Gastrocnemius medialis (tissue), 4 donors: ENCODE data around the gene SMARCAL1. TPM values are rescaled to one million over a fixed set of nuclear protein-coding genes. Genes with fewer than 3 reads are reported as not detected.

Experiments
- ATAC-seq, 2 donors: fragments of 150-250 bp; one replicate each; pipeline ENCODE4 v1.9.1; 2016
- DNase-seq, 2 donors: peaks; one replicate each; pipeline ENCODE4 v3.0.0-alpha.2; 2019
- H3K27ac ChIP-seq, 4 donors: fragments of 200-600 bp; sonication (generic); 1 replicate in 1 of 4; 2 replicates in 3 of 4; pipeline ENCODE4 v1.5.1; 2016 to 2018; ENCODE audit warnings: mild to moderate bottlenecking in 2 of 4, moderate library complexity in 1 of 4
- H3K27me3 ChIP-seq, 3 donors: fragments of 200-600 bp; sonication (generic) in 2 of 3; 1 replicate in 1 of 3; 2 replicates in 2 of 3; pipeline versions ENCODE4 v1.5.1 to v1.6.0; 2016 to 2019; ENCODE audit warnings: mild to moderate bottlenecking in 1 of 3, moderate library complexity in 1 of 3
- H3K36me3 ChIP-seq, 2 donors: fragments of 200-600 bp; sonication (generic) in 1 of 2; one replicate each; pipeline ENCODE4 v1.5.1; 2017 to 2018
- H3K4me1 ChIP-seq, 2 donors: fragments of 200-600 bp; sonication (generic) in 1 of 2; one replicate each; pipeline ENCODE4 v1.5.1; 2016 to 2017; ENCODE audit warnings: mild to moderate bottlenecking in 2 of 2
- H3K4me3 ChIP-seq, 4 donors: fragments of 200-600 bp; sonication (generic) in 3 of 4; 1 replicate in 1 of 4; 2 replicates in 3 of 4; pipeline ENCODE4 v1.5.1; 2016 to 2019; ENCODE audit warnings: mild to moderate bottlenecking in 2 of 4
- H3K9me3 ChIP-seq, 3 donors: fragments of 200-600 bp; sonication (generic) in 2 of 3; 1 replicate in 1 of 3; 2 replicates in 2 of 3; pipeline ENCODE4 v1.5.1; 2016 to 2019
- CTCF ChIP-seq, 5 experiments: fragments of 450-650 bp in 3 of 5; fragments of 200-600 bp in 2 of 5; sonication (generic) in 2 of 5; IDR thresholded peaks in 4 of 5; conservative IDR thresholded peaks in 1 of 5; 1 replicate in 4 of 5; 2 replicates in 1 of 5; pipeline ENCODE4 v1.5.1; 2016 to 2019; ENCODE audit warnings: antibody characterized with exemption in 5 of 5, mild to moderate bottlenecking in 3 of 5, moderate library complexity in 3 of 5
- POLR2A ChIP-seq, 2 donors: fragments of 450-650 bp; IDR thresholded peaks; one replicate each; pipeline ENCODE4 v1.6.1; 2017; ENCODE audit warnings: antibody characterized with exemption in 2 of 2, mild to moderate bottlenecking in 2 of 2, moderate library complexity in 2 of 2
- in situ Hi-C, 4 donors: fragments of 200-750 bp; cut with MboI; loops; one replicate each; pipeline versions ENCODE4 v1.15.0 to v1.8.0; 2017; ENCODE audit warnings: low sequenced_read_pairs in 4 of 4
- intact Hi-C: fragments of 100-400 bp; cut with DNase I; formaldehyde crosslinking; loops from one replicate; pipeline ENCODE4 v1.15.1; 2023; ENCODE audit warnings: low total_unique reads
- total RNA-seq, 4 donors: library from RNA; depleted of rRNA; stranded (reverse); fragments of >200 nt; gene quantifications; one replicate each; pipeline versions ENCODE4 v1.1.0 to v1.2.3, GENCODE V29; 2016

Gene SMARCAL1
- total RNA-seq, 4 donors from 2014 or later = 5.8 to 20.7 (median 7.8) TPM

GRCh38 chr2:216505133-216506106 is 93.1 kb downstream of the SMARCAL1 start:
- ATAC-seq (no peak), DNase-seq (no peak)
- no peaks in the 10 kb centered on the region for H3K27me3 ChIP-seq
- in situ Hi-C loops (loop anchor here in 3 of 4 donors (25.0 kb wide), 3 partner anchors 657 to 1232 kb away; no protein-coding TSS in a partner anchor), intact Hi-C loops (no loop called here)
- no peak overlapping the region for H3K4me3 ChIP-seq
- no peak for TF ChIP-seq POLR2A (IDR thresholded peaks at IDR 0.05)
- TF ChIP-seq CTCF (IDR thresholded peaks at IDR 0.05 in 4 of 5, conservative IDR thresholded peaks at IDR 0.05 in 1 of 5) = no peak
- peaks cover 4 to 16% of the 10 kb centered on the region in 2 donors for H3K4me1 ChIP-seq
- no peak overlapping the region for H3K27ac ChIP-seq
- H3K9me3 ChIP-seq = no peaks in the 10 kb centered on the region
- H3K36me3 ChIP-seq = peaks cover 7 to 47% of the 10 kb centered on the region in 2 donors

- TF ChIP-seq POLR2A (IDR thresholded peaks at IDR 0.05) (no peak), CTCF (IDR thresholded peaks at IDR 0.05 in 4 of 5, conservative IDR thresholded peaks at IDR 0.05 in 1 of 5) (no peak)
- DNase-seq (no peak), ATAC-seq (peak in 1 of 2 donors; percentile 24)
- H3K27me3 ChIP-seq = no peaks in the 10 kb centered on the region
- intact Hi-C loops (no loop called here), in situ Hi-C loops (loop anchor here in 3 of 4 donors (25.0 kb wide), 3 partner anchors 655 to 1230 kb away; no protein-coding TSS in a partner anchor)
- no peak overlapping the region for H3K4me3 ChIP-seq
- peaks cover 0 to 26% of the 10 kb centered on the region in 2 donors for H3K36me3 ChIP-seq
- H3K9me3 ChIP-seq = no peaks in the 10 kb centered on the region
- no peak overlapping the region for H3K27ac ChIP-seq
- H3K4me1 ChIP-seq = peaks cover 0 to 10% of the 10 kb centered on the region in 2 donors
These were observed 95.2 kb downstream of the SMARCAL1 start for GRCh38 chr2:216507220-216508160.

GRCh38 chr2:216508229-216508628 is 95.9 kb downstream of the SMARCAL1 start:
- Histone ChIP-seq H3K9me3 (no peaks in the 10 kb centered on the region), H3K4me1 (peaks cover 0 to 10% of the 10 kb centered on the region in 2 donors), H3K27me3 (no peaks in the 10 kb centered on the region), H3K36me3 (peaks cover 0 to 19% of the 10 kb centered on the region in 2 donors), H3K27ac (no peak overlapping the region), H3K4me3 (no peak overlapping the region)
- in situ Hi-C loops (loop anchor here in 3 of 4 donors (25.0 kb wide), 3 partner anchors 654 to 1229 kb away; no protein-coding TSS in a partner anchor), intact Hi-C loops (no loop called here)
- peak in 1 of 2 donors; percentile 21 for DNase-seq
- ATAC-seq = peak; percentile 52 to 70
- no peak for TF ChIP-seq CTCF (IDR thresholded peaks at IDR 0.05 in 4 of 5, conservative IDR thresholded peaks at IDR 0.05 in 1 of 5)
- TF ChIP-seq POLR2A (IDR thresholded peaks at IDR 0.05) = no peak

GRCh38 chr2:216516730-216517350 is 104.6 kb downstream of the SMARCAL1 start:
- TF ChIP-seq POLR2A (IDR thresholded peaks at IDR 0.05) = no peak
- TF ChIP-seq CTCF (IDR thresholded peaks at IDR 0.05 in 4 of 5, conservative IDR thresholded peaks at IDR 0.05 in 1 of 5) = peak; percentile 32 to 67 (median 53)
- Histone ChIP-seq H3K4me1 (peaks cover 0 to 4% of the 10 kb centered on the region in 2 donors), H3K36me3 (no peaks in the 10 kb centered on the region), H3K4me3 (no peak overlapping the region), H3K27me3 (no peaks in the 10 kb centered on the region), H3K9me3 (no peaks in the 10 kb centered on the region), H3K27ac (no peak overlapping the region)
- in situ Hi-C loops = loop anchor here (5.0 to 25.0 kb wide), 5 partner anchors 150 to 1220 kb away; no protein-coding TSS in a partner anchor
- intact Hi-C loops = no loop called here
- no peak for DNase-seq
- ATAC-seq = no peak
